Eye (tissue), 1 donor: ENCODE measurements around the gene DGKH.
"Not testable (repeated sequence)": the region's sequence is repeated elsewhere in the genome, so short reads cannot be mapped to it uniquely, and the experiment has no call there.

Experiments used
- DNase-seq: peaks from one replicate; pipeline ENCODE4 v3.0.0-alpha.2; 2015

DGKH gene

DNA sequence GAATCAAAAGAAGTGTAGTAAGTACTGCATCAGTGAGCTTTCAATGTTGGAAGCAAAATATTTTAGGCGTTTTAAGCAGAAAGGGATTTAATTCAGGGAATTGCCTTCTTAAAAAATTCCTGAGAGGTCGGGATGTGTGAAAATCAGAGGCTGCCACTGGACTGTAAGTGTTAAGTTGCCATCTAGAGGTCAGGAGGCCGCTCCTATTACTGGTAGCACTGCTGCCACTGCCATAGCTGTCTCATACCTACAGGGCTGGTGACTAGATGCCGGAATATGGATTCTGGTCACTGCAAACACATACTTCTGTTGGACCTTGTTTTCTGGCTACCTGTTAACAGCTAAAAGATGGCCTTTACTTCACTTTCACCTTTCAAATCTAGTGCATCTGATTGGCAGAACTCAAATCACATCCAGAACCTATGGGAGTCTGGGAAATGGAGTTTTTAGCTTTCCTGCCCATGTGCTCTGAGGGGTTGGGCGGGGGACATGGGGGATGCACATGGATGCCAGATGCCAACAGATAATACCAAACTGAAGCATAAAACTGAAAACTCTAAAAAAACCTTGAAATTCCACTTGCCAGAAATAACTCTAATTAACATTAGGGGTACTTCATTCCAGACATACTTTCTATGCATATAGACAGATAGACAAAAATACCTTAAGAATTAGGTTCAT is 29.8 kb downstream of the DGKH start:
- peak; percentile 17 for DNase-seq

DNA sequence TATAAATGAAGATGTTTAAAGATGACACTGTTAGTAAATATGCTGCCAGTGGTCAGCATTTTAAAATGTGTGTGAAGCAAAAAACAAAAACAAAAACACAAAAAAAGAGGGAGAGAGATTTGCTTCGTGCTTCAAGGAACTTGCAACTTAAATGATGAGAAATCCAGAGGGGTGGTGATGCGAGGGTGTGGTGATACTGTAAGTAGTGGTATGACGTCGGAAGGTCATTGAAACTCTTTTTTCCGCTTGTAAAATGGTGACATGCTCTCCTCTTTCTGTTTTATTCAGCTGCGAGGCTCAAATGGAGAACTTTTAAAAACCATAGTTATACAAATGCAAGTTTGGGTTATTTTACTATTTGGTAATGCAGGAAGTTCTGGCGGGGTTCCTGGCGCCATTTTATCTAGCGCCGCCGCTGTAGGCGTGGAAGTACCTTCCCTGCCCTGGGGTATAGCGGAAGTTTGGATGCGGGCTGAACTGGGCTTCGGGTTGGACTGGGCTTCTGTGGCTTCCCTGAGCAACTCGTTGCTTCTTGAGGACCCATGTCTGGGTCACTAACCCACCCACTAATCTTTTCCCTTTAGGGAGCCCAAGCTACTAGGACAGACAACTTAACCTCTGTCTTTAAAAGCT is 34.8 kb downstream of the DGKH start:
- DNase-seq, result no peak

DNA sequence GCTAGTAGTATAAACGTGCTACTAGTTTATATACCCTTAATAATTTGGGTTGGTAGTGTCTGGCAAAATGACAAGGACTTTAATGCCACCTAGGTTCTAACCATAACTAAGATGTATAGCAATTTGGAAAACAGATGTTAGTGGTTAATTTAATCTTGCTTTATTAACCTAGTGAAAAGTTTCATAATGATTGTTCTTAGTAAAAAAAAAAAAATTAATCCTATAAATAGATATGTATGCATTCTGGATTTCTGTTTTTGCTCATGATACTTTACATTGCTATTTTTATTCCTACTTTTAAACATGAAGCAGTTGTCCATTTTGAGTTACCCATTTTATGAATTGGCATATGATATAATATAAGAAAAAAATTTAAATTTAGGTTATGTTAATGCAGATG is 36.3 kb downstream of the DGKH start:
- no peak for DNase-seq

DNA sequence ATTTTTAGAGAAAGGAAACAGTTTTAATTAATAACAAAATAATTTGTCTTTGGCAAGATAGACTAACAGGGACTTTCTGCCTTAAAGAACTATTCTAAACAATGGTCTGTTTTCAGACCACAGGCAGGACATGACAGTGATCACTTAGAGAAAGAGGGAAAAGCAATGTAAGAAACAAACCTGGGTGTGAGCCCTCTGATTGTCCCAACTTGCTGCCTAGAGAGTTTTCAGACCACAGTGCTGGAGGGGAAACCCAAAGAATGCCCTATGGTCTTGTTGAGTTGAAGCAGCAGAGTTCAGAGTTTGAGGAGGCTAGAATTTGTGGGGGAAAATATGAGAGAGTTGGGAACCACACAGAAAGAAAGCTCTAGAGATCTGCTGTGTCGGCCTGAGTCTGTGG is 38.1 kb downstream of the DGKH start:
- no peak for DNase-seq

DNA sequence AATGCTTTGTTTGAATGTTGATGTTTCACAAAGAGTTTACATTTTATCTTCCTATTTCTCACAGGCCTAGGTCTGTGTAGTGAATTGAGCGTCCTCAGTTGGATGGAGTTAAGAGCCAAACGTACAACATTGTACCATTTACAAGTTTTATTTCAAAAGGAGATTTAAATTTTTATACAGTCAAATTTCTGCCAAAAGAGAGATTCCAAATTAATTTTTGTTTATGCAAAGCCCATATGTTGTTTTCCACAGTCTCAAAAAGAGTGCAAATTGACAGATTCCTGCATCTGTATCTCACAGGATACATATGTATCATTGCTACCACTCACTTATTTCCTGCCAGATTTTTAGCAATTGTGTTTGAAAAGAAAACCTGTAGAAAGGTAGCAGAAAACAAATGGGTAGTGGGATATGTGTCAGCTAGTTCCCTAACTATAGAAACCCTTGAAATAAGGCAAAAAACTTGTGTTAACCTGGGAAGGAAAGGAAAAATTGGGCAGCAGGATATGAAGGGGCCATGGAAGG is 46.1 kb downstream of the DGKH start:
- DNase-seq, result no peak

DNA sequence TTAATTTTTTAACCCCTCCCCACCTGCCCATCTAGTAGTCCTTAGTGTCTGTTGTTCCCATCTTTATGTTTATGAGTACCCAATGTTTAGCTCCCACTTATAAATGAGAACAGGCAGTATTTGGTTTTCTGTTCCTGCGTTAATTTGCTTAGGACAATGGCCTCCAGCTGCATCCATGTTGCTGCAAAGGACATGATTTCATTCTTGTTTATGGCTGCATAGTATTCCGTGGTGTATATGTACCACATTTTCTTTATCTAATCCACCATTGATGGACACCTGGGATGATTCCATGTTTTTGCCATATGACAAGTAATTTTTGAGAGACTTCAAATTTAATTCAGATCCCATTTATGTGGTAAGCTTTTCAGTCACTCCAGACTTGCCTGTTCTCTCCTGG is 47.8 kb downstream of the DGKH start:
- not testable (repeated sequence) for DNase-seq

DNA sequence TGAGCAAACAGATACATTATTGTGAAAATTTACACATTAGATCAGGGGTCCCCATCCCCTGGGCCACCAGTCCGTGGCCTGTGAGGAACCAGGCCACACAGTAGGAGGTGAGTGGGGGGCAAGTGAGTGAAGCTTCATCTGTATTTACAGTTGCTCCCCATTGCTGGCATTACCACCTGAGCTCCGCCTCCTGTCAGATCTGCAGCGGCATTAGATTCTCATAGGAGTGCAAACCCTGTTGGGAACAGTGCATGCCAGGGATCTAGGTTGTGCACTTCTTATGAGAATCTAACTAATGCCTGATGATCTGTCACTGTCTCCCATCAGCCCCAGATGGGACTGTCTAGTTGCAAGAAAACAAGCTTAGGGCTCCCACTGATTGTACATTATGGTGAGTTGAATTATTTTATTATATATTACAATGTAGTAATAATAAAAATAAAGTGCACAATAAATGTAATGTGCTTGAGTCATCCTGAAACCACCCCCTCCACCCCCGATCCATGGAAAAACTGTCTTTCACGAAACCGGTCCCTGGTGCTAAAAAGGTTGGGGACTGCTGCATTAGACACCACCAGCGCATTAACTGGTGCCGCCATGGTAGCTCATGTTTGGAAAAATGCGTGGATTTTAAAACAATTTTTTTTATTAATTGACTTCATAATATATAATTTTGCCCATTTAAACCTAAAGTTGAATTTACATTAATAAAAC is 51.7 kb downstream of the DGKH start:
- no peak for DNase-seq

DNA sequence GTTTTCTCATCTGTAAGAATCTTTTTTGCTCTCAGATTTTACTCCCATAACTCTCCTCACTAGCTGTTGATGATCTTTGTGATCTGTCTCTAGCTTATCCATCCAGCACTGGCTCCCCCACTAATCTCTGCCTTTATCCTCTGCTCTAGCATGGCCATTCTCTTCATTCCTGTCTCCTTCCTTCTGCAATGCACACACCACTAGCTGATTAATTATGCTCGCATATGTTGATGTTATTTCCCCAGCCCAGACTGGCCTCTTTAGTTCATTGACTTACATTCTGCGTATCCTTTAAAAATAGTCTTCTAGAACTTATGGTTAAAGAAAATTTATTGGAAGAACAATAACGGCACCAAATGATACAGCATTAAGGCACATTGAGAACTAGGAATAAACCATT is 52.5 kb downstream of the DGKH start:
- DNase-seq, result no peak

DNA sequence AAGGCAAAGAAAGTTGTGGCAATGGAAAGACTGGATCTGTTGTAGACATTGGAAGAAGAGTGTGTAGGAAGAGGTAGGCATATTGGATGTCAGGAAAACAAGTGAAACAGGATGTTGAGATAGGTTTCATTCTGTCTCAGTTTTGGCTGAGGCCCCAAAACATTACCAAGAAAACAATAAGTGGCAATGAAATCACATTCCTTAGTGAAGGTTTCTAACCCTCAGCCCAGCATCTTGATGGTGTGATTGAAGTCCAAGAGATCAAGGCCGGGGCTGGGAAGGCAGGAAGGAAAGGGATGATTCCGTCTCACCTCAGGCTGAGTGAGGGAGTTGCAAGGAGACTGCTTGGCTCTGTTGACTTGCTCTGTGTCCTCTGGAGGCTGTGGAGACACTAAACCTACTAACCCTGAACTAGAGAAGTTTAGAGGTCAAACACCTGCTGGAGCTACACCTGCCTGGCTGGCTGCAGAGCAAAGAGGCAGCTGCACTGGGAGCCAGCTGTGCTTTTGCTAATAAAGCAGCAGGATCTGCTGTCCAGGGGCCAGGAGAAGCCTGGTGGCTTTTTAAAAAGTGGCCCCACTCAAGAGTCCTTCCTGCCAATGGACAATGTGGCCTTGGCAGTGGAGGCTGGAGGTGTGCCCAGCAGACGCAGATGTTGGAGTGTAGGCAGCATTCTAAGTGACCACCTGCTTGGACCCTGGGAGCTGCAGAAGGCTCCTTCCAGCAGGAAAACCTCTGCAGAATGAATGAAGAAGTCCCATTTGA is 53.6 kb downstream of the DGKH start:
- no peak for DNase-seq

DNA sequence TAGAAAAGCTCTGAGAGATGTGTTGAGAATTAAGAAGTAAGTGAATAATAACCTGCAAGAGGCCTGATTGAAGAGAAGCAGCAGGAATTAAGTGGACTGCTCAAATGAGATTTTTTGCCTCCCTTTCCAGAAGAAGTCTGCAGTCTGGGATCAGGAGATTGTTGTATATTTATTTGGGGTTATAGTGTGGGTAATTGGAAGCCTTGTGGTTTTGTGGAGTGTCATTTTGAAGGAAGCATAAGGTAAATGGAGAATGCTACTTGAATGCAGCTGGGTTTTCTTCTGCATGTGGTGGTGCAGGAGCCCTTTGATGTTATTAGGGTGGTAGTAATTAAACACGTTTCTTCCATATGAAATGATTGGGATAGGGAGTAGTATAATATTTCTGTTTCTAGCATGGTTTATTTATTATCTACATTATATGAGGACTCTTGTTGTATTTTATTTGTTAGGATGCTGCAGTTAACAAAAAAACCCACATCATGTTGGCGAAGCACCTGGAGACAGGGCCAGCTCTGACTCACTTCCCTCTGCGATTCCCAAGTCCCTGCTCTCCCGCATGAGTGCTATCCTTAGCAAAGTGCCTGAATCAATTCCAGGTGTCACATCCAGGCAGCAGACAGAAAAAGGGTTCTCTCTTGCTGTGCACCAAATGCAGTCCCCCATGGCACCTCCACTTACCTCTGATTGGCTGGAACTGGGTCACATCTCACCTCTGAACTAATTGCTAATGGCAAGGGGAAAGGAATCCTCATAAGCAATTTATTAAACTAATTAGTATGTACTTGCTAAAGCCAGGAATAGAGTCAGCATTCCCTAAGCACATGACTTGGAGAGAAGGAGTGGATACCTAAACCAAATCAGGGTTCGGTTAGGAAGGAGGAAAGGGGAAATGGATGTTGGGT is 54.8 kb downstream of the DGKH start:
- DNase-seq, result no peak

DNA sequence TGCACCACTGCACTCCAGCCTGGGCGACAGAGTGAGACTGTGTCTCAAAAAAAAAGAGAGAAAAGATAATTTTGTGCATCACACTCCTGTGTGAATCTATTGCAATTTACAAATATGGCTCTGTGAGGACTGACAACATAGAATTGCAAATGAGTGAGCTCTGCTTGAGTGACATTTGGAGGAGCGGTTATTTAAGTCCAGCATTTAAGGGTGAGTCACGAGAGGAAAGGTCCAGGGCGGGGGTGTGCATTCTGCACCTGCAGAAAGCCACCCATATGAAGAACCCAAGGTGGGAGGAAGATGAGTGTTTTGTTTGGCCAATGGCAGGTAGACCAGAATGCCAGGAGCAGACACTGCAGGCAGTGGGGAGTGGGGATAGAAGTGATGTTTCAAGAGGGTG is 58.5 kb downstream of the DGKH start:
- no peak for DNase-seq

DNA sequence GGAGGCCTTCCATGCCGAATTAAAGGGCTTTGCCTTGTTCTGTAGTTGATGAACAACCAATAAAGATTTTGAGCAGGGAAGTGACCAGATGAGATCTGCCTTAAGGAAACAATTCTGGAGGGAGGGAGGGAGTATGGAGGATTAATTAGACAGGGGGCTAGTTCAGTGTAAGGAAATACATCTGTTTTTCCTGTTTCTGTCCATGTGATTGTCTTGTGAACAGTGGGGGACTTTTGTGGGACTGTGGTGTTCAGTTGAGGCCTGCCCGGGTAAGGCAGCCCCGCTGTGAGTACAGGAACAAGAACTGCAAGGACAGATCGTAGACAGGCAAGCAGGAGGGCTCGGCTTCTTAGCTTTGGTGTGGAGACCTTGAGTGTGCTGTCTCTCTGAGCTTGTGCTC is 59.0 kb downstream of the DGKH start:
- no peak for DNase-seq

DNA sequence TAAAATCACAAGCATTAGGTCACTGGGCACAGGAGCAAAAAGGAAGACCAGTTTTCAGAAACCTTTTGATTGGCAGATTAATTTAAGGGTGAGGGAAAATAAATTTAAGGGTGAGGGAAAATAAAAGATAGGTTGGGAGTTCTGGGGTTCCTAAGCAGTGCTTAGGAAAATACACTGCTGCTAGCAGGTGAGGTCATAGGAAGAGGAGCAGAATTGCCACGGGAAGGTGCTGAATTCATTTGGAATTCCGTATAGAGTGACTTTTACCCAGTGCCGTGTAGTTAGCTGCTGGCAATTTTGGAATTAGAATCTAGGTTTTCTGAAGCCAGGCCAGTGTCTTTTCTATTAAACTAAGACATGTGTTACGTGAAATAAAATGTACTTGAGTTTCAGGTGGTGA is 59.8 kb downstream of the DGKH start:
- no peak for DNase-seq

DNA sequence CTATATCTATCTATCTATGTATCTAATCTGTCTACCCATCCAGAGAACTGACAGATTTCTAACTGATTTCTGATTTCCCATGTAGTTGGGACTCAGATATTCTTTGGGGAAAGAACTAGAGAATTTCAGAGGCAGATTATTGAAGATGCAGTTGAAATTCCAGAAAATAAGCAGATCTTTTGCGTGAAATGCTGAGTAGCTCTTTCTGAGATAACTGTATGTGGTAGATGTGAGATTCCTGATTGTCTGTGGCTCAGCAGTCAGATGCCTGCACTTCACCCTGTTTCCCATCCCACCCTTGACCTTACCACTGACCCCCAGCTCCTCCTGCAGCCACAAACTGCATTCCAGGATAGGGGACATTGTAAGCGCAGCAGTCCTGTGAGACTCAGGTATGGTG is 61.5 kb downstream of the DGKH start:
- DNase-seq, result no peak

DNA sequence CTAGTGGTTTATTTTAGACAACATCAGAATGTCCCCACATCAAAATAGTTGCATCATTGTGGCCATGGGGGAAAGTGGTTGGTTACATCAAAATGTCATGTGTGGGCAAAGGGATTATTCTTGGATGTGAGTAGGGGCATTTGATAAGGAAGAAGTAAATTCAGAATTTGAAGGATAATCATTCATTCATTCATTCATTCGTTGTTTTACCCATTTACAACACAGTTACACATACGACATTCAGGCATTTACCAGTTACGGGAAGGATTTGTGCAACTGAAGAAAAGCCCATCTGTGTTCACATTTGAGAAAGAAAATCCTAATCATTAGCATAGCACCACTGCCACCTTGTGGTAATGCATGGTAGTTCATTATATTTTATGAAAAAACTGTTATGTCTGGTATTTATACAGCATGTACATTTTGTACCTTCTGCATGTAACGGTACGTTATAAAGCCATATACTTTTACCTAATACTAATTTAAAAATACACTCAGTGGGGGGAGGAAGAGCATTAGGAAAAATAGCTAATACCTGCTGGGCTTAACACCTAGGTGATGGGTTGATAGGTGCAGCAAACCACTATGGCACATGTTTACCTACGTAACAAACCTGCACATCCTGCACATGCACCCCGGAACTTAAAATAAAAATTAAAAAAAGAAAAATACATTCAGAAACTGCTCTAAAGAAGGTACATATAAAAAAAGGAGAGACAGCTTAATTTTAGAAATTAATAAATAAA is 62.1 kb downstream of the DGKH start:
- DNase-seq, result peak; percentile 94

DNA sequence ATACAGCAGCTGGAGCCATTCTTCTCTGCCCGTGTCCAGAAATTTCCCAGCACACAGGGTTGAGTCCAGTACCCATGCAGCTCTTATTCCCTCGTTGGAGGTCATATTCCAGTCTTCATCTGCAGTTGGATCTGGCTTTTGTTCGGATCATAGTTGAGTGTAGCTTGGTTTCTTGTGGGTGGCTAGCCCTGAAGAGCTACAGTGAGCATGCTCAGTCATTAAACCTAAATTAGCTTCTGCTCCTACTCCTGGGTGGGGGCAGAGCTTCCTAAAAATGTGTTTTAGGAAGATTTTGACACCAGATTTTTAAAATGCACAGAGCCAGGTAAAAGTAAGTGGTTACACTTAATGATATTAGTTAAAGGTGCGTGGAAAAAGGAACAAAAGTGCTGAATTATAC is 64.4 kb downstream of the DGKH start:
- no peak for DNase-seq

DNA sequence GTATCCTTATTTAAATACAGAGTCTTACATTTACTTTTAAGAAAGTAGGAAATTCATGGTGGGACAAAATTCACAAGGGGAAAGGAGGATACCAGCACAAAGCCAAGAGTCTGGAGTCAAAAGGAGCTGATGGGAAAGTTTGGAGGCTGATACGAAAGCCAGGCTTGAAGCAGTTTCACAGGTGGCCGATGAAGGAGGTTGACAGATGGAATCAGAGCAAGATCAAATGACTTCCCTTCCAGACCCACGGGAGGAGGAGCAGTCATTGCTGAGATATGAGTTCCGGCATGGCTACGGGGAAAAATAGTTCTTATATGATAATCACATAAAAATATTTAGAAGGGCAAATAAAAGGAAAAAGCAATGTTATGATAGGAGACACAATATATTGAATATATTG is 65.0 kb downstream of the DGKH start:
- DNase-seq, result no peak

DNA sequence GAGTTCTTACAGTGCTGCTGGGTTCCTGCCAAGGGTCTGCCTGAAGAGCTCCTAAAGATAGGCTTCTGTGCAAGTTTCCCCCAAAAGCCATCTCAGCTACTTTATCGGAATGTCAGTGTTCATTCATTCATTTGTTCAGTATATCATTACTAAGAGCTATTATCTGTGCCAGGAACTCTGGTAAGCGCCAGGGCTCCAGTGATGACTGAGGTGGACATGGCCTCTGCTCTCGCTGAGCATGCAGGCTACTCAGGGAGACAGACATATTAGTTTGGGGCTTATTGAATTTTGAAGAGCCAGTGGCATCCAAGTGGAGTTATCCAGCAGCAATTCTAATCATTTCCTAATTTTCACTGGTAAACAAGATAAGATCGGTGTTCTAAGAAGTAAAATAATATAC is 65.8 kb downstream of the DGKH start:
- DNase-seq, result no peak

DNA sequence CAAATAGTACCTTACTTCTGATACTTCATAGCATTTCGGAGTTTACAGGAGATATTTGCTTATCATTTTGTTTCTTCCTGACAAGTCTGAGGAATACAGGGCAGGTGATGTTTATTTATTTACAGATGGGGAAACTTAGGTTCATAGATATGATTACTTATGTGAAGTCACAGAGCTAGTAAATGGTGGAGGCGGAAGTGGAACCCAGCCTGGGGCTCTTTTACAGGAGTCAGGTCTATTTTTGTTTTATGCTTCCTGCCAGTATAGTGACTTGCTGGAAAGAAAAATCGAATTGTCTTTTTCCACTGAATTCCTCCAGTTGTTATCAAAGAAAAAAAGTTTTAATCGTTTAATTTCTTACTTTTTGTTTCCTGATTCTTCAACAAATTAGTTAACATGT is 66.5 kb downstream of the DGKH start:
- no peak for DNase-seq

DNA sequence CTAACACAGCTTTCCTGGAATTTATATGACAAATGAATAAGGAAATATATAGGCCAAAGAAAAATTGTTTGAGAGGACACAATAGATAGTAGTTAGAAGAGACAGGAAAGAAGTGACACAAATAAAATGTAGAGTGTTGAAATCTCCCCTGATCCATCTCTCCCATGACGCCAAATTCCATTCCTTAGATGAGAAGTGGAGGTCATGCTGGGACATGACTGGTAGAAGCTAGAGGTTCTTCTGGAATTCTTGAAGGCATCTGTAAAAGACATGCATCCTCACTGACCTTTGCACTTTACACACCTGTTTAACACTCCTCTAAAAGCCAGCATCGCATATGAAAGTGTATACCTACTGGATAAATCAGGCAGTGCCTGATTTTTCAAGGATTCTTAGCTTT is 67.8 kb downstream of the DGKH start:
- no peak for DNase-seq

DNA sequence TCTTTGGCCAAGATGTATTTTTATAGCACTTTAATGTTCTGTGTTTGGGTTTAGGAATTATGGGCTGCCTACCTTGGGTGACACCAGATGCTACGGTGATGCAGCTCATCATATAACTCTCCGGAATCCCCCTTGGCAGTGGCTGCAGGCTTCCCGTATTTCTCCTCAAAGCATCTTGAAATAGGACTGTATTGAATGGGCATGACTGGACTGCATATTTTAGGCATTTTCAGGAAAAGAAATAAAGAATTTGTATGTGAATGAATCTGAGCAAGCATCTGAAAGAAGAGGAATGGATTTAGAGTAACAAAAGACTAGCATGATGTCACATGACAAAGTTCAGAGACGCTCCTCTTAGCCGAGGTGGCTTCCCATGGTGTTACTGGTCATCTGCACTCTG is 70.6 kb downstream of the DGKH start:
- no peak for DNase-seq

DNA sequence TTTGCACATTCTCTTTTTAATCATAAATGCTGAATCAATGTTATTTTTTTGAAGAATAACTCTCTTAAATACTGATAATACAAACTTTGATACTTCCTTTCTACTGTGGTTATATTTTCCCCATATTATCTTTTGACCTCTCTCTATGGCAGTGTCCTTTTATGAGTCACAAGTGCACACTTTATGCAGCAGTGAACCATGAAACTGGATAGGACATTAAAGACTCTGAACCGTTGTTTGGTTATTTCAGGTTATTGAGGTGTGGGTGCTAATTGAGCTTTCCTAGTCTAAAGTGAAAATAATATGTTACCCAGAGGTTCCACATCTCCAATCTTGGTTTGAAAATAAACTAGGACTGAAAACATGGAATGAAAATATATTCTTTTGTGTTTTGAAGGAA is 71.4 kb downstream of the DGKH start:
- no peak for DNase-seq
